Measurements from ENCODE around the gene NOP9.

The NOP9 gene

DNA sequence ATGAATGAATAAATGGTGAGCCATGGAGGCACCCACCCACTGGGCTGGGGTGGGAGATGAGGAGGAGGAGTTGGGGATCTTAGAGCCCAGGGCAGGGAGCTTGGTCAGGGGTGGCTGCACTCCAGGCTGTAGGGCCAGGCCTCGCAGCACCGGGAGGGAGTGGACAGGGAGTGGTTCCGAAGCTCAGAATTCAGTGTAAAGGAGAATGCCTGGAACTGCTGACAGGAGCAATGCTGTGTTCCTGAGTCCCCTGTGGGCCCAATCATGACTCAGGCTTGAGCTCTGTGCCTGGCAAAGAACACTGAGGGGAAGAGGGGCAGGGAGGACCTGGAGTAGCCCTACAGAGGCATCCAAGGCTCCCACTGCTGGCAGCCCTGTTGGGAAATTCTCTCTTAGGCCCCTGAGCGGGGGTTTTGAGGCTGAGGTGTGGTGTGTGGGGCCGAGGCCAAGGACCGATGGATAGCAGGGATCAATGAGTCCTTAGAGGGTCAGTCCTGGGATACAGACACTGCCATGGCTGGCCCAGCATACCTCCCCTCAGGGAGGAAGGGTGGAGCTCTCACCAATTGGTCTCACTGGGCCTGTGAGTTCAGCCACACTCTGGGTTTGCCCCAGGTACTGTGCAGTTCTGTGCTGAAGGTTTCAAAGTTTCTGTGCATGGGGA, 18.7 kb upstream of the NOP9 start:
- DNase-seq (ENCODE audit: low read depth, low spot score), result no peak

DNA sequence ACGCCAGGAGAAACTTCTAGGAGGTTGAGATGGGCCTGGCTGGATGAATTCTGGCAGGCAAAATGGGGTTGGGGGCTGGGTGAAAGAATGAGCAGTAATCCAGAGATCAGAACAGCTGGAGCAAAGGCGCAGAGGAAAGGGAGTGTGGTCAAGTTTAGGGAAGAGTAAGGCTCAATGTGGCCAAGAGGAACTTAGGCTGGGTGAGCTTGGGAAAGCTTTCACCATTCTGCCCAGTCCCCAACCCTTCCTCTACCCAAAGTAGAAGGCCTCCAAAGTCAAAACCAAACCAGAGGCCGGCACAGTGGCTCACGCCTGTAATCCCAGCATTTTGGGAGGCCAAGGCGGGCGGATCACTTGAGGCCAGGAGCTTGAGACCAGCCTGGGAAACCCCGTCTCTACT, 18.0 kb upstream of the NOP9 start:
- no peak for DNase-seq (ENCODE audit: low read depth, low spot score)

DNA sequence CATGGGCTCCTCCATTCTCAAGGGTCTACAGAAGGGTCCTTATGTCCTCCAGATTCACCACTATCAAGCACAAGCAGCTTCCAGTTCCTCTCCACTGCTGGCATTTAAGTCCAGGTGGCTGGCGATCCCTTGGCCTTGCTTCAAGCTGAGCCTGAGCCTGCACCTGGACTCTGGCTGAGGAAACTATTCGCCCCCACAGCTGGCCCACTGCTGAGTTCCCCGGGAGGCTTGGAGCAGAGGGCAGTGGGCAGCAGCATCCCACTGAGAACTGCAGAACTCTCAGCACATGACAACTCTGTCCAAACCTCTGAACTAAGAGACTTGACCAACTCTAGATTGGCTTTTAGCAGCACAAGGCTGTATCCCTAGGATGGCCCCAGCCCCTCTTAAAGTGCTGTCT, 16.9 kb upstream of the NOP9 start:
- no peak for DNase-seq (ENCODE audit: low read depth, low spot score)

DNA sequence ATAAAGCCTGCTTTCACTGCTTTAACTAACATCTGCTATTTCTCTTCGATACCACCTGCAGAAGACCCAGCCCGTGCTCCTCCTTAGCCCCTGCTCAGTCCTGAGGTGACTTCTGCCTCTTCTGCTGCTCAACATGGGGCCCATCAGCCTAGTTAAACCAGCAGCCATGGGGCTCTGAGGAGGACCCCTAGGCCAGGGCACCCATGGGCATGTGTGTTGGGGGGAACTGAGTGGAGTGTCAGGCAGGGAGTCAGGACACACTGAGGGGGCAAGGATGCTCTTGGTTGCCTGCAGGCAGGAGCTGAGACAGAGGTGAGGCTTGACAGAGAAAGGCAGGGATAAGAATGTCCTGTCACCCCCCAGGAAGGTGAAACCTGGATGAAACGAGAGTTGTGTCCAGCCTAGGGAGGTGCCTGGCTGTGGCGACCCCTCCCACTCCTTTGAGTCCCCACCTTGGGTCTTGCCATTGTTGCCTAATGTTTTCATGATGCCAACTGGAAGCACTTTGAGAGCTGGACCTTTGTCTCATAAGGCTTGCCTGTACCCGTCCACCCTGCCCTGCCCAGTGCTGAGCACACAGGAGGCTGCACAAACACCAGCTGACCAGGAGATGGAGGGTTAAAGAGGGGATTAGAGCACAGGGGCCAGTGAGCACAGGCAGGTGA, 15.7 kb upstream of the NOP9 start:
- no peak for DNase-seq (ENCODE audit: low read depth, low spot score)

DNA sequence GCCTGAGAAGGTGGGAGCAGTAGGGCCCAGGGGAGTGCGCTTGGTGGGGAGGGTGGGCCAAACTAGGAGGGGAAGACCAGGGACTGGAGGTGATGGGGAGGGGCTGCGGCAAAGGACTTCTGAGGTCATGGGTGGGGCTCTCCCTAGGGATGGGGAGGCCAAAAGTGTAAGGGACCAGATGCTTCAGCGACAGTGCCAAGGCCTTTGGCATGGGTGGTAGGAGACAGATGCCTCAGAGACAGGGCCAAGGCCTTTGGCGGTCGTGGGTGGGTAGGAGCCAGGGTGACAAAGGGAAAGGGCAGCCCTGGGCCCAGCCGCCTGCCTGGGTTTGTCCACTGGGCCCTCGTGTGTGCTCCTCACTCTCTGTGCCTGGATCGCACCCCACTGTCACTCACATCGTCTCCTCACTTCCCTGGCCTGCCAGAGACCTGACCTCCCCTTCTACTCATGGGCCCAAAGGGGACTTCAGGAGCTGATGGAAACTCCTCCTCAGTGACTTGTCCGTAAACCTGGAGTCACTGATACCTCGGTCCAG, 15.1 kb upstream of the NOP9 start:
- DNase-seq (ENCODE audit: low read depth, low spot score), result no peak

DNA sequence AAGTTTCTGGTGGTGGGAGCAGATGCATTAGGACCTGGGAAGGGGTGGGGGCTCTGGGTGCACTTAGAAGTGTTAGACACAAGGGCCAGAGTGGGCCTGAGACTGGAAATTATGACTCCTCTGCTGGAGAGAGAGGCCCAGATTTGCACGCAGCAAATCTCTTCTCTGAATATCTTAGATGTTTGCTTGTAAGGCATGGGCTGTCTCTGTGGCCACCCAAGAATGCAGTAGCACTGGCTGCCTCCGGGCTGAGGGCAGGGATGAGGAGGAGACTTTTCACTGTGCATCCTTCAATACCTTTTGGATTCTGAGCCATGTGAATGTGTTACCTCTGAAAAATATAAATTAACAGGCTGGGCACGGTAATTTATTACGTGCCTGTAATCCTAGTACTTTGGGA, 14.3 kb upstream of the NOP9 start:
- no peak for DNase-seq (ENCODE audit: low read depth, low spot score)

DNA sequence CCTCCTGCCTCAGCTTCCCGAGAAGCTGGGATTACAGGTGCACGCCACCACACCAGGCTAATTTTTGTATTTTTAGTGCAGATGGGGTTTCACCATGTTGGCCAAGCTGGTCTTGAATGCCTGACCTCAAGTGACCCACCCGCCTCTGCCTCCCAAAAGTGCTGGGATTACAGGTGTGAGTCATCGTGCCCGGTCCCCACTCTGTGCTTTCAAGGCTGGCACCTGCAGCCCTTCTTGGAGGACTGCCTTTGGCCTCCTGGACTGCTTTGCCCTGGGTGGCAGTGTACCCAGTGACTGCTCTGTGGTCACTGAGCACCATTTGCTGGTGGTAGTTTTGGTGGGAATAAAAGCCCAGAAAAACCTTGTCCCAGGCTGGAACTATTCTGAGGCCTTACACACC, 12.7 kb upstream of the NOP9 start:
- no peak for DNase-seq (ENCODE audit: low read depth, low spot score)

DNA sequence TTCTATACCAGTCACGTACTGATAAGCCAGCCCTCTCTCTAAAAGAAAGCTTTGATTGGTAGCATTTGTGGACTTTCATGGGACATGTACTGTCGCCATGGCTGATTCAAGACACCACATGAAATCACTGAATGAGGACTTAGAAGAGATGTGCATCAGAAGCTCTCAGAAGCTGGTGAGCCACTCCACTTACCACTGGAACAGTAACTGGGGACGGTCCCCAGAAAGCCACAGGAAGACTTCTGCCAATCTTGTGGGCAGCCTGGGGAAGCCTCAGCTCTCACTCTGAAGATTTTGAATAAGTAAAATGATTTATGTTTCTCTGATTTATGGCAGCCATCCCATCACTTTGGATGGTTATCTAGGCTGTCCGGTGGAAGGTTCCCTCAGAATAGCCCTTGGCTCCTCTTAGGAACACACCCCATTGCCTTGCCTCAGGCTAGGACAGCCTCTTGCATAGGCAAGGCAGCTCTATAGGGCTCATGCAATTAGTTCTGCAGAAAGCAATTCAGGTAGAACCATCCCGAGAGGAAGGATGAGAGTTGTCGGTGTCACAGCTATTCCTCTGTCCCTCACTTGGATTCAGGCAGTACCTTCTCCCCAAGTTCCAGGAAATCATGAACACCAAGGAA, 9.9 kb upstream of the NOP9 start:
- no peak for DNase-seq (ENCODE audit: low read depth, low spot score)

DNA sequence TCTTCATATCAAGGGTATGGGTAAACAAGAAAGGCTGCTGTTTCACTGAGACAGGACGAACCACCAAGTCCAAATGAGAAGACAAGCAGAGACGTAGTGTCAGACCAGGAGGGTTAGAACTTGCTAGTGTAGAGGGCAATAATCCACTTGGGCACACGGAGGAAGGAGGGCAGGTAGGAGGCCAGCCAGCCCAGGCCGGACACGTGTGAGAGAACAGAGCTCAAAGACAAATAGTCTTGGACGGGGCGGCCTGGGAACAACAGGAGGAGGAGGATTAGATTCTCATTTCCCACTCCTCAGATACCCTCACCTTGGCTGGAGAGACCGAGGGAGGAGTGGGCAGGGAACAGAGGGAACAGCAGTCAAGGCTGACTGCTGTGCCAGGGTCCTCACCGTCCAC, 8.9 kb upstream of the NOP9 start:
- no peak for DNase-seq (ENCODE audit: low read depth, low spot score)

DNA sequence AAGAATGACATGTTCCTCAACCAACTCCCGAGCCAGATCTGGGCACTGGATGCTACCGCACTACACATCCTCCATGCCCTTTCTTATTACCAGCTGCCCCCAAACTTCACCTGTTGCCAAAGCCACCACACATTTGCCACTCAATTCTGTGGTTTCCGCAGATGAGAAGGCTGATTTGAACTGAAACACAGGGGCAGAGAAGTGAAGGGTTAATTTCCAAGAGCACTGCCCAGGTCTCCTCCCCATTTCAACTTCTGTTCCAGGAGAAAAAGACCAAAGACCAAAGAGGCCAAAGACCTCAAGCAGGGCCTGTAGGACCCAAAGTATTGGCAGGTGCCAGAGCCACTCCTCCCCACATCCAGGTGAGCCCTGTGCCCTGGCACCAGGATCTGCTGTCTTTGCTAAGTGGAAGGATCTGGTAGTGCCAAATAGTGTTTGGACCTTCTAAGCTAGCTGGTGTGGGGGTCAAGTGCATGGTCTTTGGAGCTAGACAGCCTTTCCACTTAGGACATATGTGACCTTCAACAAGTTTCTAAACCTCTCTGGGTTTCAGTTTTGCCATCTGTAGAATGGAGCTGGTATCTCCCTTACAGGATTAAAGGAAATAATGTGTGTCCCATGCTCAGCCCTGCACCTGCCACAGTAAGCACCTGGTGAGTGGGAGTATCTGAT, 8.1 kb upstream of the NOP9 start:
- no peak for DNase-seq (ENCODE audit: low read depth, low spot score)

DNA sequence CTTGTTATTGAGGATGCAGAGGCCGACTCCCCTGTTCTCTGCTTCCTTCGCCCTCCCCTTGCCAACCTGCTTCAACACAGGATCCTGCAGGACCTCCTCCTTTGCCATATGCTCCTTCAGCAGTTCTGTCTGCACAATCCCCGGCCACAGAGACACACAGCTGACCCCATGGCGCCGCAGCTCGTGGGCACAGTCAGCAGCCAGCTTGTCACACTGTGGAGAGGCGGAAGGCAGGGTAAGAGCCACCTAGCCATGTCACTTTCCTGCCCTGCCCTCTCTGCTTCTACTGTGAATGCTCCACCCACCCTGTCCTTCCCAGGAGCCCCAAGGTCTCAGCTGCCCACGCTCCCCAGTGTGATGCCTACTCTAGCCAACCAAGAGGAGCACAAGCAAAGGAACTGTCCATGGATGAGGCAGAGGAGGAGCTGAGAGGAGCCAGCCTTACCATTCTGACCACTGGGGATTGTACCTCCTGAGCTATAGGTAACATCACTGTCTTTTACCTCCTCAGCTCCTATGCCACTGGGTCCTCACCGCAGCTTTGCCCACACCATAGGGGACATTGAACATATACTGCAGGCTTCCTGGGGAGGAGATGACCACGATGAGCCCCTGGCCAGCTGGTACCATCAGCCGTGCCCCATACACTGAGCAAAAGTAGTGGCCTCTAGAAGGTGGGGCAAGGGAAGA, 7.4 kb upstream of the NOP9 start:
- DNase-seq (ENCODE audit: low read depth, low spot score), result no peak

DNA sequence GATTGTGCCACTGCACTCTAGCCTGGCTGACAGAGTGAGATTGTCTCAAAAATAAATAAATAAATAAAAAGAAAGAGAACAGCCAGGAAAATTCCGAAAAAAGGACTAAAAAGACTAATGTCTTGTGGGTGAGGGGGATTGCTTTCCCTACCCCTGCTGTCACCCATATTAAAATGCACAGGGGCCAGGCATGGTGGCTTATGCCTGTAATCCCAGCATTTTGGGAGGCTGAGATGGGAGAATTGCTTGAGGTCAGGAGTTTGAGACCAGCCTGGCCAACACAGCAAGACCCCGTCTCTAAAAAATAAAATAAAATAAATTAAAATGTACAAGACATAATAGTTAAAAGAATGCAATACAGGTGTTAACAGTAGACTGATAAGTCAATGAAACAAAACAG, 6.1 kb upstream of the NOP9 start:
- no peak for DNase-seq (ENCODE audit: low read depth, low spot score)

DNA sequence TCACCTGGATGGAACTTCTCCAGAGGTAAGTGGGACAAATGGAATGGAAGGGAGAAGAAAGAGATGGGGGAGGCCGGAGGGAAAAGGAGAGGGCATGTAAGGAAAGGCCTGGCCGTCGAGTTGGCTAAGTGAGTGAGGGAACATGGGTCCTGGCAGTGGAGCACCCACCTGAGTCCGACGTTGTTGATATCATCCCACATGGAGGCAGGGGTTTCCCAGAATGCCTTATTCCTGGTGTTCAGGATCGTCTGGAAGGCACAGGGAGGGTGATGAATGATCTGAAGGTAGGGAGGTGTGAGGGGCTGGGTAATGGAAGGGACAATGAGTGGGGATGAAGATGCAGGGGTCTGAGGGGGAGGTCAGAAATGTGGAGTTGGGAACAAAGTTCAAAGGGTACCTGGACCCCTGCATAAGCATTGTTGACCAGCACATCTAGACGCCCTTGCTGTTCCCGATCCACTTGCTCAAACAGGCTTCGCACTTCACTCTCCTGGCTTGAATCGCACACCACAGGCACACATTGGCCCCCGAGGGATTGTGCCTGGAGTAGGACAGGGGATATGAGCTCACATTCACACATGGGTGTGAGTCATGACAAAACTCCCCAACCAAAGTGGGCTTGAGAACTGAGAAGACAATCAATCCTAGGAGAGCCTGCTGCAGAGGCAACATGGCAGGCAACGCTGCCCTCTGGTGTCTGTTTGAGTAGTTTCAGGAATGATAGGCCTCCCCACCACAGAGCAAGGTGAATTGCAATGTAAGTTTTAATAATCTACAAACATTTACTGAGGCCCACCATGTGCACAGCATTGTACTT, 3.1 kb upstream of the NOP9 start:
- DNase-seq (ENCODE audit: low read depth, low spot score), result peak; percentile 60

DNA sequence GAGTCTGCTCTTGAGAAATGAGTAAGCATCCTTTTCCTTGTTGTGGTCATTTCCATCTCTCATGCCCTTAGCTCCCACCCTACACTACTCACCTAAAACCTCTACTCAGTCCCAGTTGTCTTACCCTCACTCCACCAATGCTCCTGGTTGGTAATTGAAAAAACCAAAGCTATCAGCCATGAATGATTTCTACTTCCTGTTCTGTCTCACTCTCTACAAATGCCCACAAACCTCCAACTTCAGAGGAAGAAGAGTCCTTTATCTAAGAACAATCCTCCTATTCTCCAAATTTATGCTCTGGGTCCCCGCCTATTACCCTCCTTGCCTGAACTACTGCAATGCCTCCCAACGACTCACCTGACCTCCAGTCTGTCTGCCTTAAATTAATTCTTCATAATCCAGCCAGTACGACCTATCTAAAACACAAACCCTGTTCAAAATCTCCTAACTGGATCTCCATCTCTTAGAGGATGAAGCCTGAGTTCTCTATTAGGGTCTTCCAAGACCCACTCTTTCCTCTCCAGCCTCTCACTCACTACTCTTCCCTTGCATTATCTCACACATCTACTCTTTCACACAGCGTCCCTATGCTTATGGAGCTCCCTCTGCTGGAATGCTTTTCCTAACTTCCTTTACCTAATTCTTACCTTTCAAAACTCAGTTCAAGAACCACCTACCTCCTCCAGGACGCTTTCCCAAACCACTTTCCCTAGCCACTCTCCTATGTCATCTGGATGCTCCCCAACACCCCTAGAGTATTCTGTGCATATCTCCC, 2.3 kb upstream of the NOP9 start:
- no peak for DNase-seq (ENCODE audit: low read depth, low spot score)

DNA sequence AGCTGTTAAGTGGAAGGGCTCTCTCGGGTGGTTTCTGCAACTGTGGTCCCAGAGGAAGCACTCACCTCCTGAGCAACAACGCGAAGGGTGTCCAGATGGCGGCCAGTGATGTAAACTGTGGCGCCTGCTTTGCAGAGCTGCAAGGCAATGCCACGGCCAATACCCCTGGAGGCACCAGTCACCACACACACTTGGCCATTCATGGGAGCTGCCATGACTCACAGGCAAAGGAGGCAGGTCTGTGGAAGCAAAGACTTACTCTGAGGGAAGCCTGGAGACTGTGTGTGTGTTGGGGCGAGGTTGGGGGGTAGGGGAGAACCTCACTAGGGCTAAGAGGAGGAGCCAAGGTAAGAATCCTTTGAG, 777 bp upstream of the NOP9 start:
- DNase-seq (ENCODE audit: low read depth, low spot score), result no peak

DNA sequence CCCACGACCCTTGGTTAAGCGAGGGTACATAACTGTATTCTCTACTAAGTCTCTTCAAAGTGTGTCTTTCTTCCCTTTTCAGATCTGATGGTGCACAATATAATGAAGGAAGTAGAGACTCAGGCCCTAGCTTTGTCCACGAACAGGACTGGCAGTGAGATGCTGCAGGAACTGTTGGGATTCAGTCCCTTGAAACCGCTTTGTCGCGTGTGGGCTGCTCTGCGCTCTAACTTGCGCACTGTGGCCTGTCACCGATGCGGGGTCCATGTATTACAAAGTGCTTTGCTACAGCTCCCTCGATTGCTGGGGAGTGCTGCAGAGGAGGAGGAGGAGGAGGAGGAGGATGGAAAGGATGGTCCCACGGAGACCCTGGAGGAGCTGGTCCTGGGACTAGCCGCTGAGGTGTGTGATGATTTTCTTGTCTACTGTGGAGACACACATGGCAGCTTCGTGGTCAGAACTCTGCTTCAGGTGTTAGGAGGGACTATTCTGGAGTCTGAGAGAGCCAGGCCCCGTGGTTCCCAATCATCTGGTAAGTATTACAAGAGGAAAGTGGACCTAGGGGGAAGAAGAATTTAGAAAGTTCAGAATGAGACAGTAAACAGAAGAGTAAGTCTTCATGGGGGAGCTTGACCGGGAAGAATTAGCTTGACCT, 803 bp downstream of the NOP9 start:
- DNase-seq (ENCODE audit: low read depth, low spot score), result no peak

DNA sequence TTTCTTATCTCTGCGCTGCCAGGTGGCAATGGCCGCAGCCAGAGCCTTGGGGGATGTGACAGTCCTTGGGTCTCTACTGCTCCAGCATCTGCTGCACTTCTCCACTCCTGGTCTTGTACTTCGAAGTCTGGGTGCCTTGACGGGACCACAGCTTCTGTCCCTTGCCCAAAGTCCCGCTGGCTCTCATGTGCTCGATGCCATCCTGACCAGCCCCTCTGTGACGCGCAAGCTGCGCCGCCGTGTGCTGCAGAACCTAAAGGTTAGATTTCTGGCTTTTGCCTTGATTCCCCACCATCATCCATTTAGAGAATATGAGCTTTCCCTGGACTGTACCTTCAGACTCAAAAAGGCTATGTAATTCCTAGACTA, 4.4 kb downstream of the NOP9 start:
- DNase-seq (ENCODE audit: low read depth, low spot score), result no peak

DNA sequence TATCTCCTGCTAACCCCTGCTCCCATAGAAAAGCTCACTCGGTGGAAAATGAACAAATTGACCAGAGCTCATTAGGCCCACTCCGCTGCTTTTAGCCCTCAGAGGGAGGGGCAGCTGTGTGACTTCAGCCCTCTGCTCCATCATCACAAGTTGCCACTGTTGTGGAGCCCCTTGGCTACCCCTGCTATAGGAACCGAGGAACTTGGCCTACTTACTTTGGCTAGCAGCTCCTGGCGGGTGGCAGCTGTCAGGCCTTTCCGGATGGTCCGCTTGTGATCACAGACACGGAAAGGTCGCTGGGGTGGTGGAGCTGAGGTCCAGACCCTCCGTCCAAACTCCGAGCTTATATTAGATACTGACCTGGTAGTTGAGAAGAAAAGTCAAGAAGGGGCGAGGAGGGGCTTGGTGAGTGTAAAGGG, 7.5 kb downstream of the NOP9 start:
- no peak for DNase-seq (ENCODE audit: low read depth, low spot score)

DNA sequence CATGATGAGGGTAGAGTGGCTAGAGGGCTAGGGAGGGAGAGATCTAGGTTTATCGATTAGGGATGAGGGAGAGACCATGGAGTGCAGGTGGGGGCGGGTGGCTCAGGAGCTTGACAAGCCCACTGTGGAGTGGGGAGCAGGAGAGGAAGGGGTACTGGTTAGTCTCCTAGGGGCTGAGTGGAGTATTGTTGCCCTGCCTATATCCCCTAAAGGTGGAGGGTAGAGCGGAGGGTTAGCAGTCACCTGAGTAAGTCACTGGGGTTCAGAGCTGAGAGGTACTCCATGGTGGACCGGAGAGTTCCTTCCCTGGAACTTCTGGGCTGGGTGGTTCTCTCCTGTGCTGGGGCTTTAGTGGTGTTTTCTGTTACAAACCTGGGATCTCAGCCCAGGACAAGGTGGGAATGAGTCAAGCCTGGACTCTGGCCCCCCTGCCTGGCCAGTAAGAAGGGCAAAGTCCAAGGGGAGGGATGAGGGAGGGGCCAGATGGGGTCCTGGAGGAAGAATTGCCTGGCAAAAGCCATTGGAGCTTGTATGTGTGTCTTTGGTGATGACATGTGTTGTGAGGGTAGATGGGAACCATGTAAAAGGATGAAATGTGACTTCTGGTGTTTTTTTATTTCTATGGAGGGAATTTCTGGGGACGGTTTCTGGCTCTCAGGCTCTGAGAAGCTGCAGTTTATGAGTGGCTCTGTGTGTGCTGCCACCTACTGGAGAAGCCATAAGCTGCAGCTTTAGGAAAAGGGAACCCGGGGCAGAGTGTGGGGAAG, 8.1 kb downstream of the NOP9 start, which contains the start of gene CIDEB:
Gene CIDEB, minus strand, starts transcription at position 403 of the 767 bp plus-strand sequence. Its CDS starts 119 bp downstream, at position 284.
- peak; percentile 30 for DNase-seq (ENCODE audit: low read depth, low spot score)
